ENCODE data around the gene GANC. TPM values are rescaled to one million over a fixed set of nuclear protein-coding genes. Genes with fewer than 3 reads are reported as not detected.

GANC gene
- total and polyA plus RNA-seq, 7 donors, result 9.0 to 34.1 (median 19.9) TPM

DNA sequence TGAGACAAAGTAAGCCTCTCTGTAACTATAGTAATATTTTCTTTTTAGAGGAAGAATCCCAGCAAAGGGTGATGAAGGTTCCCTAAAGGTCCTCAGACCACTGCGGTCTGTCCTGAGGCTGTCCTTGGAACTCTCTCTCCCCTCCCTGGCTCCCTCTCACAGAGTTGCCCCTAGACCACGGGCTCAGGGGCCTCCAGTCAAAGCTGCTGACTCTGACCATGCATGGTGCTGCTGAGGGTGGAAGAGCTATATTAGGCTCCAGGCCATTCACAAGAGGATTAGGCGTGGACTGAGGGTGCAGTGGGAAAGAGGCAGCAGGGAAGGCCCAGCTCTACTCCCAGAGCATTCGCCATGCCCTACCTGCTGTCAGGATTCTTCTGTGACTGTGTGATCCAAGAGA, 100.9 kb downstream of the GANC start:
- Histone ChIP-seq H3K27ac (no peak overlapping the region), H3K4me1 (no peaks in the 10 kb centered on the region), H3K27me3 (no peaks in the 10 kb centered on the region), H3K36me3 (no peaks in the 10 kb centered on the region), H3K4me3 (no peak overlapping the region), H3K9me3 (peaks cover 0 to 2% (median 0%) of the 10 kb centered on the region in 4 donors)
- TF ChIP-seq EP300 (IDR thresholded peaks at IDR 0.05) (no peak), POLR2AphosphoS5 (IDR thresholded peaks at IDR 0.05) (no peak), POLR2A (IDR thresholded peaks at IDR 0.05) (no peak)
- TF ChIP-seq, protein P1, sequence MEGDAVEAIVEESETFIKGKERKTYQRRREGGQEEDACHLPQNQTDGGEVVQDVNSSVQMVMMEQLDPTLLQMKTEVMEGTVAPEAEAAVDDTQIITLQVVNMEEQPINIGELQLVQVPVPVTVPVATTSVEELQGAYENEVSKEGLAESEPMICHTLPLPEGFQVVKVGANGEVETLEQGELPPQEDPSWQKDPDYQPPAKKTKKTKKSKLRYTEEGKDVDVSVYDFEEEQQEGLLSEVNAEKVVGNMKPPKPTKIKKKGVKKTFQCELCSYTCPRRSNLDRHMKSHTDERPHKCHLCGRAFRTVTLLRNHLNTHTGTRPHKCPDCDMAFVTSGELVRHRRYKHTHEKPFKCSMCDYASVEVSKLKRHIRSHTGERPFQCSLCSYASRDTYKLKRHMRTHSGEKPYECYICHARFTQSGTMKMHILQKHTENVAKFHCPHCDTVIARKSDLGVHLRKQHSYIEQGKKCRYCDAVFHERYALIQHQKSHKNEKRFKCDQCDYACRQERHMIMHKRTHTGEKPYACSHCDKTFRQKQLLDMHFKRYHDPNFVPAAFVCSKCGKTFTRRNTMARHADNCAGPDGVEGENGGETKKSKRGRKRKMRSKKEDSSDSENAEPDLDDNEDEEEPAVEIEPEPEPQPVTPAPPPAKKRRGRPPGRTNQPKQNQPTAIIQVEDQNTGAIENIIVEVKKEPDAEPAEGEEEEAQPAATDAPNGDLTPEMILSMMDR (IDR thresholded peaks at IDR 0.05), result no peak
- intact Hi-C loops (cut with DNase I), result no loop called here
- WGBS, 2 donors, result 86 to 93% methylated on average over 4 of the region's 4 CpGs
- DNase-seq, result no peak

DNA sequence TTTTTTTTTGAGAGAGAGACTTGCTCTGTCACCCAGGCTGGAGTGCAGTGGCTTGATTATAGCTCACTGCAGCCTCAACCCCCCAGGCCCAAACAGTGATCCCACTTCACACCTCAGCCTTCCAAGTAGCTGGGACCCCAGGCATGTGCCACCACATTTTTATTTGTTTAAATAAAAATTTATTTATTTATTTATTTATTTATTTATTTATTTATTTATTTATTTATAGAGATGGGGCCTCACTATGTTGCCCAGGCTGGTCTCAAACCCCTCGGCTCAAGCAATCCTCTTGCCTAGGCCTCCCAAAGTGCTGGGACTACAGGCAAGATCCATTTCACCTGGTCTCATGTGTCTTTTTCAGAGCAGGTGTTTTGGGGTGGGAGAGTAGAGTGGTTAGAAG, 101.8 kb downstream of the GANC start:
- DNase-seq, result no peak
- Histone ChIP-seq H3K9me3 (peaks cover 0 to 2% (median 0%) of the 10 kb centered on the region in 4 donors), H3K27me3 (no peaks in the 10 kb centered on the region), H3K4me3 (no peak overlapping the region), H3K27ac (no peak overlapping the region), H3K36me3 (no peaks in the 10 kb centered on the region), H3K4me1 (no peaks in the 10 kb centered on the region)
- intact Hi-C loops (cut with DNase I), result no loop called here
- WGBS, 2 donors, result 96 to 98% methylated on average over 1 of the region's 1 CpG
- TF ChIP-seq EP300 (IDR thresholded peaks at IDR 0.05), result no peak
- TF ChIP-seq POLR2A (IDR thresholded peaks at IDR 0.05), result no peak
- TF ChIP-seq, protein P1 (IDR thresholded peaks at IDR 0.05), result no peak
- no peak for TF ChIP-seq POLR2AphosphoS5 (IDR thresholded peaks at IDR 0.05)

DNA sequence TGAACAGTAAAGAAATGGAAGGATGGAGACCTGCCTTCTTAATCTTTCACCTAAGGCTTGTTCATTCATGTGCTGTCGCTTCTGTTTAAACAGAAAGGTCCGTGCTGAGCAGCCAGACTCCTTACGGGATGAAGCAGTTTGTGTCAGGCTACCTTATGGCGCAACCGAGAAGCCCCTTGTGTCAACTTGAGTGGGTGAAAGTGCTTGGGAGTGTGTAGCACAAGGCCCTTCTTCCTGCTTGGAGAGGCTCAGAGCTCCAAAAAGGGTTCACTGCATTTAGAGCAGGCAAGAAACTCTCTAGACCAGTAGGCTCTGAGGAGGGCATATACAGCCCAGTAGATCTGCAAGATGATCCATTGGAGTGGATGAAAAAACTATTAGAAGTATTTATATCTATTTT, 102.3 kb downstream of the GANC start:
- no peak for DNase-seq
- intact Hi-C loops (cut with DNase I), result no loop called here
- WGBS, 2 donors, result 96 to 98% methylated on average over 5 of the region's 5 CpGs

GRCh38 chr15:42375941-42376340, 102.9 kb downstream of the GANC start:
- intact Hi-C loops (cut with DNase I), result no loop called here
- DNase-seq, result no peak
- no peak for TF ChIP-seq POLR2AphosphoS5 (IDR thresholded peaks at IDR 0.05)
- no peak for TF ChIP-seq POLR2A (IDR thresholded peaks at IDR 0.05)
- no peak for TF ChIP-seq EP300 (IDR thresholded peaks at IDR 0.05)
- Histone ChIP-seq H3K27me3 (no peaks in the 10 kb centered on the region), H3K4me1 (no peaks in the 10 kb centered on the region), H3K9me3 (peaks cover 0 to 2% (median 0%) of the 10 kb centered on the region in 4 donors), H3K4me3 (no peak overlapping the region), H3K36me3 (no peaks in the 10 kb centered on the region), H3K27ac (no peak overlapping the region)
- WGBS, 2 donors, result 61 to 78% methylated on average over 4 of the region's 4 CpGs

More for the DNA sequence above, 102.3 kb downstream of the GANC start:
- Histone ChIP-seq H3K4me1 (no peaks in the 10 kb centered on the region), H3K36me3 (no peaks in the 10 kb centered on the region), H3K9me3 (peaks cover 0 to 2% (median 0%) of the 10 kb centered on the region in 4 donors), H3K4me3 (no peak overlapping the region), H3K27me3 (no peaks in the 10 kb centered on the region), H3K27ac (no peak overlapping the region)
- no peak for TF ChIP-seq POLR2AphosphoS5 (IDR thresholded peaks at IDR 0.05)
- TF ChIP-seq, protein P1 (IDR thresholded peaks at IDR 0.05), result no peak
- TF ChIP-seq POLR2A (IDR thresholded peaks at IDR 0.05), result no peak
- TF ChIP-seq EP300 (IDR thresholded peaks at IDR 0.05), result no peak

DNA sequence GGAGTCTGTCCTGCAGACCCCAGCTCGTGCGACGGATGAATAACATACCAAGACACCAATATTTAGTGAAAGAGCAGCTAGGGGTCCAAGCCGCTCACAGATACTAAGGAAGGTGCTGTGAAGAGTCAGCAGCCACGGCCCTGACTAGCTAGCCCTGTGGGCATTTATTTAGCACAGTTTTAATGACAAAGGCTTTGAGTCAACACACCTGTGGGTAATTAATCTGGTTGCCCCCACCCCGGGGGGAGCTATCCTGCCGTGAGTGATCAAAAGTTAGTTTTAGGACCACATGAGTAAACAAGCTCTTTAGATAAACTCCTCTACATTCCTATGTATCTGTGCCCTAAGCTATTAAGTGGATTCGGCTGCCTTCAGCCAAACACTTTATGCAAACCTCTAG, 105.0 kb downstream of the GANC start:
- DNase-seq, result no peak
- WGBS, 2 donors, result 80 to 89% methylated on average over 8 of the region's 8 CpGs
- no peaks in the 10 kb centered on the region for H3K27me3 ChIP-seq
- no peak for TF ChIP-seq EP300 (IDR thresholded peaks at IDR 0.05)
- TF ChIP-seq, protein P1 (IDR thresholded peaks at IDR 0.05), result no peak
- TF ChIP-seq POLR2AphosphoS5 (IDR thresholded peaks at IDR 0.05), result no peak
- no peak for TF ChIP-seq POLR2A (IDR thresholded peaks at IDR 0.05)
- H3K4me3 ChIP-seq, result no peak overlapping the region
- intact Hi-C loops (cut with DNase I), result no loop called here
- no peak overlapping the region for H3K27ac ChIP-seq
- no peaks in the 10 kb centered on the region for H3K4me1 ChIP-seq
- H3K9me3 ChIP-seq, result peaks cover 0 to 2% (median 0%) of the 10 kb centered on the region in 4 donors
- H3K36me3 ChIP-seq, result no peaks in the 10 kb centered on the region
